NOMO-1 treated with dmso at 0.1 percent for 144 hours (cell line): Measurements from ENCODE around the gene FGFBP2.

Source experiments
- DNase-seq: peaks from one replicate; lab custom pipeline; 2025; ENCODE audit not compliant: unreplicated experiment; lab: John Stamatoyannopoulos, UW

Gene FGFBP2, protein sequence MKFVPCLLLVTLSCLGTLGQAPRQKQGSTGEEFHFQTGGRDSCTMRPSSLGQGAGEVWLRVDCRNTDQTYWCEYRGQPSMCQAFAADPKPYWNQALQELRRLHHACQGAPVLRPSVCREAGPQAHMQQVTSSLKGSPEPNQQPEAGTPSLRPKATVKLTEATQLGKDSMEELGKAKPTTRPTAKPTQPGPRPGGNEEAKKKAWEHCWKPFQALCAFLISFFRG

DNA sequence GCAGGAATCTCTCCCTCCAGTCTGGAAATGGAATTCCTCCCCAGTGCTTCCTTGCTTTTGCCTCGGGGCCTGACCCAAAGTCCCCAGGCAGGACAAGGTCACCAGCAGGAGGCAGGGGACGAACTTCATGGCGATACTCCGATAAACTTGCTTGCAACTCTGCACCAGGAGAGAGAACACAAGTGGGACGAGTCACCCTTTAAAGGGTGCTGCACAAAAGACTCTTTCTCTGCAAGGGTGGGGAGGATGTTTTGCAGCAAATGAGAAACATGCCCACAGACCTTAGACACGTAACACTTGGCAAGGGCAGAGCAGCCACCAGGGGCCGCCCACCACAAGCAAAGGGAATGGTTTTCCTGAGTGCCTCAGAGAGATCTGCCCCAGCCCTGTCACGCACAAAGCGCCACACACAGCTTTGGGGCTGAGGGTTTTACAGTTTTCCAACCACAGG is at the start of gene FGFBP2:
TSS of gene FGFBP2 (minus strand) at position 175 of the 451 bp plus-strand sequence. CDS start at position 129, 46 bp downstream.
- DNase-seq = no peak

DNA sequence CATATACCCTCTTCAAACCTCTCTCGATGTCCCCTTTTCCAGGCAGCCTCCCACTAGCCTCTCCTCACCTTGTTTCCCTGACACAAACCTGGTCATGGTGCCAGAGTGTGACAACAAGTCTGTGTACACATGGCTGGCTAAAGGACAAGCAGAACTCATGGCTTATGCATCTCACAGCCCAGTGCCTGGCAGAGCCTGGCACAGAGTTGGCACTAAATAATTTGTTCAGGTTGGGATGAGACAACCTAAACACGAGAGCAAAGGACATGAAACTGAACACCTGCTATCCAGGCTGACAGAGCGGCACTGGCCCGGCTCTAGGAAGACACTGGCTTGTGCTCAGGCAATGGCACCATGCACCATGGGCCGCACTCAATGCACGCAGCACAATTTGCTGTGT is 48.2 kb upstream of the FGFBP2 start:
- DNase-seq = no peak

DNA sequence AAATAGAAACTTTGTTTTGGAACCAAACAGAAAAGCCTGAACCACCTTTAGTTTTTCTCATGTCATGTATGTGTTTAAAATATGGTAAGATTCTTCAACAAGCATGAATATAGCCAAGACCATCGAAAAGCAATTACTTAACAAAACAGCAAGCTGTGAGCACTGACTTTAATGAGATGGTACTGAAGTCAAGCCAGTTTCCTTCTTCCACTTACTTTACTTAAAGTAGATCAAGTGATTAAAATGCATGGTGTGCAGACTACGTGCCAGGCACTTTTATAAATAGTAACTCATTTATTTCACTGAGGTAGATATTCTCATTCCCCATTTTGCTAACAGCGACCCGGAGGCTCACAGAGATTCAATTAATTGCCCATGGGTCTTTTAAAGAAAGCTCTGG is 46.2 kb upstream of the FGFBP2 start:
- no peak for DNase-seq

DNA sequence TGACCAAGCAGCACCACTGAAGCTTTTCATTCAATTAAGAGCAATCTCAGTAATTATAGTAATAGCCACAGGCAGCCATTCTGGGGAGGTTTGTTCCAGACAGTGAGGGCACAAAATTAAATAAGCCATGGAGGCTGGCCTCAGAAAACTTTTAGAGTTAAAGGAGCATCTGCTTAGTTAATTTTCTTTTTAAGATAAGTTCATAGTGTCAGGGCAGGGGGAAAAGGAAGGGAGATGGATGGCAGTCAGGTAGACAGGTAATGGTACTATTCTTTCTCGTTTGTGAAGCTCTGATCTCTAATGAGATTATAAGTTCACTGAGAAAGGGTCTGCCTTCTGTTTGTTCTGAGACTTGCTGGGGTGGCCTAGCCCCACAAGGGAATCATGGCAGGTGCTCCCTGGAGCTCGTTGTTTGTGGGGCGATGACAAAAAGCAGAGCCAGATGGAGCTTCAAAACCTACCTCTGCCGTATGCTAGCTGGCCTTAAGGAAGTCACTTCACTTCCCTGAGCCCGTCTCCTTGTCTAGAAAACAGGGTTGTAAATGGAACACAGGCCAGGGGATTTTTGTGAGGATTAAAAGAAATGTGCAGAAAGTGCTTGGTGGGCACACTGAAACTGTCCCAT is 44.6 kb upstream of the FGFBP2 start:
- DNase-seq = no peak

DNA sequence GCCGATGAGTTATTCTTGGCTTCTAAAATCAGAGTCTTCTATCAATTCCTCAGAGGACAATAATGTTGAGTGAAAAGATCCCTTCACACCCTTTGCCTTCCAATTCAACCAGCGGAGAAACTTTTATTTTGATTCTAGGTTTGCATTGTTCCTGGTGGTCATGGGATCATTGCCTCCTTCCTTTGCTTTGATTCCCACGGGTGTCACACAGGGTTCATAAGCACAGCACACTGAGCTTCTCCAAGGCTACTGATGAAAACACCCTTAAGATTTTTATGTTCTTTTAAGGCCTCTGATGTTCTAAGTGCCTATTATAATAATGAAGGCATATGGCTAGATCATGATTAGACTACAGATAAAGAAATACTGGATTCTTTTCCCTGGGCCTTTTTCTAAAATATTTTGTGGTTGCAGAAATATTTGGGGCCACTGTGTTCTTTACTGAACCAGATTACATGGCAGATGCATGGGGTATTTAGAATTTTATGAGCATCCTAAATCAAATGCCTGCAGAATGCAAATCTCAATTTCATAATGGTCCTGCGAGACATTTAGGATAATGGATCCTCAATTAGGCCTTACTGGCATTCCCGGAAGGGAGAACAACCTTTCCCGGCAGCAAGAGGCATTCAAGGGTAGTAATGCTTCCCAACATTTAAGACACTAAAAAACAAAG is 43.9 kb upstream of the FGFBP2 start:
- DNase-seq = no peak

DNA sequence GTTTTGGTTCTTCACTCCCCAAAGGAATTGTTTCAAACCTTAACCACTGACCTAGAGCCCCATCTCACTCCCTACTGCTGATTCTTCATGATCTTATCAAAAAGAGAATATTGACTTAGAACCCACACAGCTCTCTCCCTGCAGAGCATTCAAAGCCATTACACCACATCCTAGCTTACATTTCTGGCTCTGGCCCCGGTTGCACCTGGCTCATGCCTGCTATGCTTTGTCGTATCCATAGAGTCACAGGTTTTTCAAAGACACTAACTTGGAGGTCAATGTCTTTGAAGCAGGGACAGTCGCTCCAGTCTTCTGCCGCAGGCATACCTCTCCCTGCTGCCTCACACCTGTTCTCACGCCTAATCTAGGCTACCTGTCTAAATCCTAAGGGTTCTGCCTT is 42.7 kb upstream of the FGFBP2 start:
- no peak for DNase-seq

DNA sequence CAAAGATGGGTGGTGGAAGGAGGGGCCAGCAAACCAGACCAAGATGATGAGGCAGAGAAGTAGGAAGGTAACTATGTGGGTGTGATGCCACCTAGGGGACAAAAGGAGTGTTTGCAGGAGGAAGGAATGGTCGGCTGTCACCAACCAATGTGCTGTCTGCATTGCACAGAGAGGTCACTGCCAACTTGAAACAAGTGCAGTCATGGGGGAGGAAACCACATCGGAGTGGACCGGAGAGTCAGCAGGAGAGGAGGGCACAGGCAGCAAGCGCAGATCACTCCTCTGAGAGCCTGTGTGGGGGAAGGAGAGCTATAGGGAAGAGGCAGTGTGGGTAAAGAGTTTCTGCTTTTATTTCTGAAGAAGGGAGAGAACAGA is 38.5 kb upstream of the FGFBP2 start:
- DNase-seq = peak; percentile 78

DNA sequence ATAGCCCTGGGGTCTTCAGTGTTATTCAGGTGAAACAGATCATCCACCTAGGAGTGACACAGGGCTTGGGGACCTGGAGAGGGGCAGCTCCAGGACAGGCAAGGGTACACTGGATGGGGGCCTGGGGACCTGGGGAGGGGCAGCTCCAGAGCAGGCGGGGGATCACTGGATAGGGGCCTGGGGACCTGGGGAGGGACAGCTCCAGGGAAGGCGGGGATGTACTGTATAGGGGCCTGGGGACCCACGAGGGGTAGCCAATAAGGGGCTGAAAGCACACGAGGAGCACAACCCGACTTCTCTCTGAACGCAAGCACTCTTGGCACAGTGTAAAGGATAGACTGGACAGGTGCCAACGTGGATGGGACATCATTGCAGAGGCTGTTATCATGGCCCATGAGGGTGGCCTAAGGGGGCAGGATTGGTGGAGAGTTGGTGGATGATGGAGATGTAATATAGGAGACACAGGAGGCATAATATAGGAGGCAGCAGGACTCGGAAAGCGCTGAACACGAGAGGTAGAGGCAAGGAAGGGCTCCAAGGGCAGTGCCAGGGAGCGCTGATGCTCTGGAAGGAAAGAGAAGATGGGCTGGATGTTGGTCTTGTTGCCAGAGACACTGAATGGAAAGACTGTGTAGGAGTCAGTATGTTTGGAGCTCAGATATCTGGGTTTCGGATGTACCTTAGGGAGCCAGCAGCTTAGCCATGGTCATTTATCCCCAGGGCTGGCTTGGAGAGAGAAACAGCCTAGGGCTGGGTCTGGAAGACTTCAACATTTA is 37.9 kb upstream of the FGFBP2 start:
- no peak for DNase-seq

DNA sequence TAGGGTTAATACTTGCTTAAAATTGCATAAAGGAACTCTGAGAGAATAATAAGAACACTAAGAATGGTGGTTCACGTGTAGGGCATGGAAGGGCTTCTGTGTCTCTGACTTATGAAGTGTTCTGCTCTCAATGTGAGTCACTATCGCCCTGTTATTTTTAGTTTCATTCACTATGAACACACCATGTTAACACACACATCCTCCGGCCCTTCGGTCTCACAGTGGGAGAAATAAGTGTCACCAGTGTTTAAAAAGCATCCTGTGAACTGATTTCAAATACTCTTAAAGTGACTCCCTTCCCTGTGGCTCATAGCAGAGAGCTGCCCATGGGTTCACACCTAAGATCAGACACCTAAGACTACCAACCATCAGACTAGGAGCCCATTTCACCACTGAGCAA is 33.8 kb upstream of the FGFBP2 start:
- no peak for DNase-seq

DNA sequence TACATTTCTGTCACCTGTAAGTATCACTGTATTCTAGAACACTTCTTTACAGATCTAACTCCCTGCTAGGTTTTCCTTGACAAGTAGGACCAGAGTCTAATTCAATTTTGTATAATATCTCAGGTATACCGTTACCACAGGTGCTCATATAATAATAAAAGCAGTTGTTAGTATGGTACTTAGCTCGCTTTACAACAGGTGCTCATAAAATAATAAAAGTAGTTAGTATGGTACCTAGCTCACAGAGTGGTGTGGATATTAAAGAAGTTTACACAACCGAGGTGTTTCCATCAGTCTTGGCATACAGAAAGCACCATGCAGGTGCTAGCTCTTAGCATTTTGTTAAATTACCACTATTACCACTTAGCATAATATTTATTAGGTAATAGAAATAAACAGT is 32.9 kb upstream of the FGFBP2 start:
- DNase-seq = no peak

DNA sequence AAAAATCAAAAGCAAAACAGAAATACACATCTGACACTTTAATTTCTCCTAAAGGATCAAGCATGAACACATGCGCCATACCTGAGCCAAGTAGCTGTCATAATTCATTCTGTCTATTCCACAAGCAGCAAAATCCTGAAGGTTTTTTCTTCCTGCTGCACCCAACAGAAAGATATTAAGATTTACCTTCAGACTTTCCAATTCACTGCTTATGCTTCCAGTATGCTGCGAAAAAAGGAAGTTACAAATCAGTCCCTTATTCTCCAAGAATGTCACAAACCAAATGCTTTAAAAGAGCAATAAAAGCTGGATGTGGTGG is 29.2 kb upstream of the FGFBP2 start:
- DNase-seq = no peak

DNA sequence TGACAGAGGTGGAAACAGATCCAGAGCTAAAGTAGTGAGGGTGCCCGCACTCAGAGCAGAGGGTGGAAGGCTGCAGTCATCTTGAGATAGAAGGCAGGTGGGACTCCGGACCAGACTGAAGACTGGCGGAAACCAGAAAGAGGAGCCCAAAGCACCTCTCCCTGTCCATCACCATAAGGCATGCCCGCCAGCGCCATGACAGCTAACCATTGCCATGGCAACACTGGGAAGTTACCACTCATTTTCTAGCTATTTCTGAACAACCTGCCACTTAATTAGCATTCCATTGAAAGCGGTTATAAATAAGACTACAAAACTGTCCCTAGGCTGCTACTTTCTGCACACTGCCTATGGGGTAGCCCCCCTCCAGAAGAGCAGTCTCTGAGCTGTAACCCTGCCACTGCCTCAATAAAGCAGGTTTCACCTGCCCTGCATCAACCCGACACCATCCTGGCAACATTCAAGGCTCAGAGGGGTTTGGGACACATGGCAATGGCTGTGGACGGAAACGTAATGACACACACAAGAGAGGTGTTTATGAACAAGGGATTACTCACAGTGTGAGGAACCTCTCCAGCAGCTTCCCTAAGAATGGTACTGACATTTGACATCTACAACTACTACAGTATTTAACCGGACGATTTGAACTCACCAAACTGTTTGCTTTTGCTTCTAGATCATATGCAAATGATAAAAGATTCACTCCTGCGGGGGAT is 27.8 kb upstream of the FGFBP2 start:
- DNase-seq = no peak

DNA sequence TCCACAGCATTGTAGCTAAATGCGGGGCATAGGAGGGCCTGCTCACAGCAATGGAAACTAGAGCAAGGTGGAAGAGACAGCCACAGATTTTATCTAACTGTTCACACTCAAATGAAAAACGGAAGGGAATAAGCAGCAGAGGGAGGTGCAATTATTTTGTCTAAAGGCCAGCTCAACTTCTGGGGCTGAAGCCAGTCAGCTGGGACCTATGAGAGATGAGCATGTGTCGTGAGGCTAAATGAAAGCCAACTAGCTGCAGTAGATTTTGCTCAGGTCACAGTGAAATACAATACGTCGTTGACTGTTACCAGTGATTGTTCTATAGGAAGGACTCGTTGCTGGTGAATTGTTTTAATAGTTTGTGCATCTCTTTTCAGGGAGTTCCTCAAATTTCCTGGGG is 26.4 kb upstream of the FGFBP2 start:
- no peak for DNase-seq

DNA sequence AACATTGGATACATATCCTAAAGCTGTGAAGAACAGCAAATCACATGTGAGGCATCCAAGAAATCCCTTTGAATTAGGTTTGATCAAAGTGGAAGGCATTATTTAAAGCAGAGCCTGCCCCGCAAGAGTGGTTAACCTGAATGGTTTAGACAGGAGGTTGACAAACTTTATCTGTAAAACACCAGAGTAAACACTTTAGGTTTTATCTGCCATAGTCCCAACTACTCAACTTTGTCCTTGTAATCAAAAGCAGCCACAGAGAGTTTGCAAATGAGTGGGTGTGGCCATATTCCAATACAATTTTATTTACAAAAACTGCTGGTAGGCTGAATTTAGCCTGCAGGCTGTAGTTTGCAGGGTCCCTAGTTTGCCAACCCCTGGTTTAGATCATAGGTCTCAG is 25.2 kb upstream of the FGFBP2 start:
- DNase-seq = no peak

DNA sequence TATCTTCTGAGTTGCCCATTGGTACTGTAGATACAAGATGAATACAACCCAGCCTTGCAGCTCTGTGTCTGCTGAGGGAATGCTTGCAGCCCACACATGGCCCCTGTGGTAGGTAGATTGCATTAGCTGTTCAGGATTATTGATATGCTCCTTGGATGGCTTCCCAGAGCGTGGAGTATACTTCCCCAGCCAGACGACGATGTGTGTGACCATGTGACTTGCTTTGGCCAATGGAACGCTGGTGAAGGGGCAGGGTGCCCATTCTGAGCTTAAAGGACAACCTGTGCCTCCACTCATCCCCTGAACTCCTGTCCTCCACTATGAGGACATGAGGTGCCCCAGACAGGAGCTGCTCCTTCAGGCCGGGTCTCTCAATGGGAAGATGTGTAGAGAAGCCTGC is 23.9 kb upstream of the FGFBP2 start:
- DNase-seq = no peak

DNA sequence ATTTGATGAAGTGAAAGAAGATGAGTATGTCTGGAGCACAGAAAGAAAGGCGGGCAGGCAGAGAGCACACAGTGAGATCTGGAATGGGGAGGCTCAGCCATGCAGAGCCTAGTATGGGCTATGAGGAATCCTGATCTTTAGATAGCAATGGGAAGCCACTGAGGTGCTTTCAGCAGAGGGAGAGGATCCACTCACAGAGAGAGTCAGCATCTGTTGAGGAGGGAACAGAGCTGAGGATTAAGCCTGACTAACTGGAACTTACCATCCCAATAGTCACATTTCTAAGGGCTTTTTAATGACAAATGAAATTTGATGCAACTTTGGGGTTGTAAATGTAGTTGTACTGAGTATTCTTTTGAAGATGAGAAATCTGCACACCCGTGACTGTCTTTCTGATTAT is 20.6 kb upstream of the FGFBP2 start:
- no peak for DNase-seq

DNA sequence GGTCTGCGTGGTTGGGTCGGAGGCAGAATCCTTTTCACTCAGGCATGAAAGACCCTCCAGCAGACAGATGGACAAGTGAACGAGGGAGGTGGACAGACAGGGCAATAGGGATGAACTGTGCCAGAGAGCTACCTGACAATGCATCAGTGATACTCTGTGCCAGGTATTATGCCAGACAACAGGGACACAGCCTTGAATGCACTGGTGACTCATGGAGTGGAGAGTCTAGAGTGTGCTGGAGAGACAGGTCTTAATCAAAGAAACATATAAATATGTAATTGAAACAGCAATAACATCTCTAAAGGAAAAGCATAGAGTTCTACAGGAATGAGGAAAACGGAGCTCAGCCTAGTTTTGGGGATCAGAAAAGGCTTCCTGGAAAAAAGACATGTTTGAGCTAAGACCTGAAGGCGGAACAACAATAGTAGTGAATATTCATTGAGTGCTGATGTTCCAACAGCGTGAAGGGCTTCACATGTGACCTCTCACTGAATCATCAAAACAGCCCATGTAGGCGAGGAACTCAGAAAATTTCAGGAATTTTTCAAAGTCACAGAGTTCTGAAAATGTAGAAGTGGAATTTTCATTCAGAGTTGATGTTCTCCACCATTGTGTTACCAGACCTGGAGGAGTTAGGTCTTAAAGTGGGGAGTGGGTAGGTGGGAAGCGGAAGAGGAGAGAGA is 20.0 kb upstream of the FGFBP2 start:
- no peak for DNase-seq

DNA sequence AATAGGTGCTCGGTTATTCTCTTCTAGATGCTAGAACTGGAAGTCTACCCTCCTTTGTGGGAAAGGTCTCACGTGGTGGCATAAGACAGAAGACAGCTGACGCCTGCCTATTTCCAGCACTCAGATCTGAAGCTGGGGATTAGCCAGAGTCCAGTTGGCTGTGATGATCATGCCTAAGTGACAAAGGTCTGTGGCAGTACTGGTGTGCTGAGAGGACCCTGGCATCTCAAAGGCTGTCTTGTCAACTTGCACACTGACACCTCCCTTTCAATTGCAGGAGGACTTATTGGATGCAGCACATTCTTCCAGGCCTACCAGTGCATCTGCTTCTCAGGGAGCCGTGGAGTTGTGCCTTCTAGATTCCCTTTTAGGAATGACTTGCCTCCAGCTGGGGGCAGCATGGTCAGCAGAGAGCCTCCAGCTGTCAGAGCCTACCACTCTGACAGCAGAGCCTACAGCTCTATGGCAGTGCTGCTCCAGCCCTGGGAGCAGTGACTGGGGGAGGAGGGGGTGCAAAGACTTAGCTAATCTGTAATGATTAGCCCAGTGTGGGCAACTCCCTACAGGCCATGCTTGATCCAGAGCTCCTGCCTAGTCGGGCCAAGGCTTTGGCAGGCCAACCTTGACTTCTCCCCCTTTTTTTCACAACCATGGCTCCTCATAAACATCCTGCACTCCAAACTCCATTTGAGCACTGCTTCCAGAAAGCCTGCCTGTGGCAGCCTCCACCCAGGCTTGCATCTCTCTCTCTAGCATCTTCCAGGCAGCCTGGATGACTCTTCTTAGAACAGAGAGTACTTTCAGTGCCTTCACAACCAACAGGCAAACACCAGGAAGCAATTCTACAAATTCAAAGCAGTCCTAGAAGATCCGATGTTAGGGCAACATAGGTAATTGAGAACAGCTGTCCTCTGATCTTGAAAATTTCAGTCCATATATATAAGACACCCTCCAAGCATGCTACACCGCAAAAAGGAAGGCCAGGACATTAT is 13.8 kb upstream of the FGFBP2 start:
- DNase-seq = no peak

DNA sequence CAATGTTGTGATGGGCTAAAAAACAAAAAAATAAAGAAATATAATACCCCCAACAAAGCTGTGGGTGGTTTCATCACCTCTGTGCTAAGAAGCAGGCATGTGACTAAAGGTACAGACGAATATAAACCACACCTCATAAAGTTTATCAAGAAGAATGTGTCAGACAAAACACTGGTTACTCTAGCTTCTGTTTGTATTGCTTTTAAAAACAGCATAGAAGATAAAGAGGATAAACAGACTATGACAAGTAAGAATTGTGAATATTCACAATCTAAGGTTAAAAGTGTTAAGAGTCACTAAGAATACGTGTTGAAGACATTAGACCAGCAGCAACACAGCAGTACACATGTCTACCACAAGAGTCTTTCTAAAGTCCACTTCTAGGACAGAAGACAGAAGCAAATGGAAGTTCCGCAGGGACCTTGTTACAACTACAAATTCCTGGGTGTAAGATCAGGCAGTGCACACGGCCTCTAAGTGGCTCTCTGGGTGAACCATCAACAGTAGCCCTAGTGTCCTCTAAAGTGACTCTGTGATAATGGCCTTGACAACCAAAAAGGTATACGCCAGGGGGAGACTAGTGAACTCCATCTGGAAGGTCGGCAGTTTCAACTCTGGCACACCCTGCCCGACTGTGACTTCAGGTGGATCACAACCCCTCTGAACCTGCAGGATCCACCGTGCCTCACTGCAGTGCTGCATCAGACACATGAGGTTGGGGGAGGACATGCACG is 8.3 kb upstream of the FGFBP2 start:
- DNase-seq = no peak
